SK-MEL-5 (cell line): ENCODE results near the gene SUCLG2. TPM values are rescaled to one million over a fixed set of nuclear protein-coding genes. Genes with fewer than 3 reads are reported as not detected.
"Not testable (repeated sequence)": the region's sequence is repeated elsewhere in the genome, so short reads cannot be mapped to it uniquely, and the experiment has no call there.

Source experiments
- DNase-seq: peaks from one replicate; pipeline ENCODE4 v3.0.0-alpha.2; 2016; ENCODE audit warnings: low read depth, low spot score
- in situ Hi-C: cut with HindIII; loops from 2 replicates; pipeline ENCODE4 v1.10.0; 2016; ENCODE audit warnings: low sequenced_read_pairs, high pct_unique_total_duplicates, low pct_unique_long_range_greater_than_20kb
- total RNA-seq: library from RNA; depleted of rRNA; stranded (reverse); fragments of >200 nt; shearing (Covaris generic); gene quantifications from 2 replicates; pipeline ENCODE4 v1.2.3, GENCODE V29; 2014

The SUCLG2 gene
- total RNA-seq, 1 experiment from 2014 or later, result 39.3 TPM

DNA sequence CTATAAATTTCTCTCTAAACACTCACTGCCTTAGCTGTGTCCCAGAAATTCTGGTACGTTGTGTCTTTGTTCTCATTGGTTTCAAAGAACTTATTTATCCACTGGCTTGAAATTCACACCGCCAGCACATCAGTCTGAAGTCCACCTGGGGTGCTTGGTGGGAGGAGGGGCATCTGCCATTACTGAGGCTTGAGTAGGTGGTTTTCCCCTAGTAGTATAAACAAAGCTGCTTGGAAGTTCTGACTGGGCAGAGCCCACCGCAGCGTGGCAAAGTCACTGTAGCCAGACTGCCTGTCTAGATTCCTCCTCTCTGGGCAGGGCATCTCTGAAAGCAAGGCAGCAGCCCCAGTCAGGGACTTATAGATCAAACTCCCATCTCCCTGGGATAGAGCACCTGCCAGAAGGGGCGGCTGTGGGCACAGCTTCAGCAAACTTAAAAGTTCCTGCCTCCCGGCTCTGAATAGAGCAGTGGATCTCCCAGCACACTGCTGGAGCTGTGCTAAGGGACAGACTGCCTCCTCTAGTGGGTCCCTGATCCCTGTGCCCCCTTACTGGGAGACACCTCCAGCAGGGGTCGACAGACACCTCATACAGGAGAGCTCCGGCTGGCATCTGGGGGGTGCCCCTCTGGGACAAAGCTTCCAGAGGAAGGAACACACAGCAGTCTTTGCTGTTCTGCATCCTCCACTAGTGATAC lies 114.1 kb downstream of the SUCLG2 start:
- in situ Hi-C loops, result no loop called here
- no peak for DNase-seq

DNA sequence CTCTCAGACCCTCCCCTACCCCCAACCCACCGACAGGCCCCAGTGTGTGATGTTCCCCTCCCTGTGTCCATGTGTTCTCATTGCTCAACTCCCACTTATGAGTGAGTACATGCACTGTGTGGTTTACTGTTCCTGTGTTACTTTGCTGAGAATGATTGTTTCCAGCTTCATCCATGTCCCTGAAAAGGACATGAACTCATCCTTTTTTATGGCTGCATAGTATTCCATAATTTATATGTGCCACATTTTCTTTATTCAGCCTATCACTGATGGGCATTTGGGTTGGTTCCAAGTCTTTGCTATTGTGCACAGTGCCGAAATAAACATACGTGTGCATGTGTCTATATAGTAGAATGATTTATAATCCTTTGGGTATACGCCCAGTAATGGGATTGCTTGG lies 117.2 kb downstream of the SUCLG2 start:
- DNase-seq, in situ Hi-C loops: not testable (repeated sequence)

DNA sequence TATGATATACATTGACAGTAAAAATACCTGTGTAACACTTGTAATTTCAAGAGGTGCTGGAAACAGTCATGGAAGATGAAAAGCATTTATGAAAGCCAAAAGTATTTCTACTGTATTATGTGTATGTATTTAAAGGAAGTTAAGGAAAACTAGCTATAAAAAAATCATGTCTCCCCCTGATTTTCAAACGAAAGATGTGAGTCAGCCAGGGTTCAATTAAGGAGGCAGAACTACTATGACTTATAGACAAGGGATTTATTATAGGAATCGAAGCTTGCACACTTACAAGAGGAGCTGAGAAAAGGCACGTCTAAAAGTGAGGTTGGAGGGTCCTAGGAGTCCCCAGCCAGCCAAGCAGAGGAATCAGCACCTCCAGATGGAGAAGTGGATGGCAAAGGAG lies 119.4 kb downstream of the SUCLG2 start:
- DNase-seq, result no peak
- in situ Hi-C loops, result no loop called here

DNA sequence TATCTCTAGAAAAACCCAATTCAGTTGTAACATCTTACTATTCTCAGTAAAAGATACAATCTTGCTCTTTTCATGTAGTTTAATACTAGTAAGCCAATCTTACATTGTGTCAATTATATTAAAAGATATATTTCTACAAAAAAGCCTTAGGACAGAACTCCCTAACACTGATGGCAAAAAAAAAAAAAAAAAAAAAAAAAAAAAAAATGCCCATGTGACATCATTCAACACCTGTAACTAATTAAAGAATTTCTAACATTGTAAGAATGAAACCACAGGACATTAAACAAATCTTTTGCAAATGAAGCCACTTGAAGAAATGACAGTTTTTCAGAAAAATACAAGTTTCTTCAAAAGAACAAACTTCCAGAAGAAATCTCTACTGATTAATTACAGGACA lies 119.8 kb downstream of the SUCLG2 start:
- no peak for DNase-seq
- in situ Hi-C loops, result no loop called here

DNA sequence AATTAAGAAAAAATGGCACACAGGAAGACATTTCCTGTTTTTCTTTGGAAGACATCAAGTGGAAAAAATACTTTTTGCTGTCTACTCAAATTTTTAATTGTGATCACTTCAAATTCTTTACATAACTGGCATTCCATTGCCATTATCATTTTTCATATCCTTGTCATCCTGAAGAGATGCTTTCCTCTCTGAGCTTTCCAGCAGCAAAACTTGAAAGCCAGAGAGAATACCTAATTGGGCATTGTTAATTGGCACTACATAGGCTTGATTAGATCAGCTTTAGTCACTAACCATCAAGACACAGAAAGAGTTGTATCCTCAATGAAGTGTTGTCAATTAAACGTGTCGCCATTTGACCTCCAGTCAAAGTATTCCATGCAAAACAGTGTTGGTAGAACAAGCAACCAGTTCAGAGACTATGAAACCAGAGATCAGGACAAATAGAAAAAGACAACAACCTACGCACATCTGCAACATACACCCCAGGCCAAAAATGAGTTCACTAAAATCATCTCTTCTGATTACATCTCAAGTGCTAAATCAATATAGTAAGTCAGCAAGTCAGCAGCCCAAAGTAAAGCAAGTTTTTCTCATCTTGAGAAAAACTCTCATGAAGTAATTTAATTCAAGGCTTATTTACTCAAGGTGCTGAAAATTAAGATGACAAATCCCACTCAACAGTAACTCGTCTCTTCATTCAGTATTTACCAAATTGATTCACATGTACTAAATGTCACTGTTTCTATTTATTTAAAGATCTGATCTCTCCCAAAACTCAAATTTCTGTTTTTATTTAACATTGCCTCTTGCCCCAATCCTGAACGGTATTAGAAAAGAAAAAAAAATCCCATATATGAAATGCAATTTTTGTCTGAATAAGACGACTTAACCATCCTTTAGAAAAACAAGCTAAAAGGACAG lies 123.0 kb downstream of the SUCLG2 start:
- in situ Hi-C loops, result no loop called here
- no peak for DNase-seq

DNA sequence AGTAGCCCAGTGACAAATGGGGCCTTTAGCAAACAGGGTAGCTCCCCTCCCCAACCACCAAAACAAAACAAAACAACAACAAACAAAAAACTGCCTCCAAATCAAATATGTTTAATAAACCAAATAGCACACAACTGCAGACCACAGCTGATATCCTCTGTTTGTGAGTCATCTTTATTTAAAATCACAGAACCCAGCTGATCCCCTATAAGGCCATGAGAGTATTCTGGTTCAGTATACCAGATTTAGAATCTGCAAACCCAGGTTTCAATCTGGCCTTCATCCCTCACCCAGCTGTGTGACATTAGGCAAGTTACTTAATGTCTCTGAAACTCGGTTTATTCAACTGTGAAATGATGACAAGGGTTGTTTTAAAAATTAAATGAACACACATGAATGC lies 124.5 kb downstream of the SUCLG2 start:
- DNase-seq, result no peak
- in situ Hi-C loops, result no loop called here

DNA sequence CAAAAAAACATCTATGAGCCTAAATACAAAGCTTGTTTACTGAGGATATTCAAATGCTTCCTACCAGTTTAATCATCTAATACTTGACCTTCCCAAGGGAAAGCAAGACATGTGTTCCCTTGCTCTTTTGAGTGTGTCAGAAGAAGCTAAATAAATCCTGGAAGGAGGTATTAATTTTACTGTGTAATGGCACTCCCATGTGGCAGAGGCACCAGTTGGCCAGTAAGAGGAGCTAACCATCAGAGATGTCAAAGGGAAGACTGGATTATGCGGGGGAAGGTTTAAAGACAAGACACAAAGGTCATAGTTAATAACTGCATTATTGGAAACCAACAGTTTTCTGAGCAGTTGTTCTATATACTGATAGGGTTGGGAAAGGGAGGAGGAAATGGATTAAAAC lies 125.1 kb downstream of the SUCLG2 start:
- in situ Hi-C loops, result no loop called here
- peak; percentile 57 for DNase-seq

DNA sequence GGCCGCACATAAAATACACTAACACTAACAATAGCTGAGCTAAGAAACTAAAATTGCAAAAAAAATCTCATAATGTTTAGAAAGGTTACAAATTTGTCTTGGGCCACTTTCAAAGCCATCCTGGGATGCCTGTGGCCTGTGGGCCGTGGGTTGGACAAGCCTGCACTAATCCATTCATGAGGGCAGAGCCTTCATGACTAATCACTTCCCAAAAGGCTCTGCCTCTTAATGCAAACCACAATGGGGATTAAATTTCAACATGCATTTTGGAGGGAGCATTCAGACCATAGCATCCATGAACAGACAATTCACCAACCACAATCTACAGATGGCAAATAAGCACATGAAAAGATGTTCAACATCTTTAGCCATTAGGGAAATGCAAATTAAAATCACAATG lies 128.2 kb downstream of the SUCLG2 start:
- DNase-seq, result peak; percentile 31
- in situ Hi-C loops, result no loop called here

DNA sequence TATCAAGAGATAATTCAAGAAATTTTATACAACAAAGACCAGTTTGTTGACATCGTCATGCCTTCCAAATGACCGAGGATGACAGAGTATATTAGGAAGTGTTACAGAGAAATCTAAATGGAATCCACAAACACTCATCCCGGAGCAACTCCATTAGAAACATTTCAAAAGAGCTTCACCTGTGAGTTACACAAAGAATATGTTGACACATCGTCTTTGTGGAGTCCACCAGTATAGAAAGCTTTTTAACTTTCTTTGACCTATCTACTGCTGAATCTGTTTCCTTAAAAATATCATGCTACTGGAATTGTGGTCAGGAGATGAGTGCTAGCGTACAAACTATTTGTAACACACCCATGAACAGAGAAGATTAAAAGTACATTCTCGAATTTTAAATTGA lies 130.4 kb downstream of the SUCLG2 start:
- DNase-seq, result no peak
- in situ Hi-C loops, result no loop called here

DNA sequence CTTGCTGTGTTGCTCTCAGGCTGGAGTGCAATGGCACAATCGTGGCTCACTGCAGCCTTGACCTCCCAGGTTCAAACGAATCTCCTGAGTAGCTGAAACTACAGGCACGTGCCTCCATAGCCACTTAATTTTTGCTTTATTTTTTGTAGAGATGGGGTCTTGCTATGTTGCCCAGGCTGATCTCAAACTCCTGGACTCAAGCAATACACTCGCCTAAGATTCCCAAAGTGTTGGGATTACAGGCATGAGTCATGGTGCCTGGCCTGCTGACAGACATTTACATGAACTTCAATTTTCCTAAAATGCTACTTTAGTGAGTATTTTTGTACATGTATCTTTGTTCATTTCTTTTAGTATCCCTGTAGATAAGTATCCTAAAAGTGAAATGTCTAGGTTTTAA lies 132.3 kb downstream of the SUCLG2 start:
- in situ Hi-C loops, result no loop called here
- DNase-seq, result no peak

DNA sequence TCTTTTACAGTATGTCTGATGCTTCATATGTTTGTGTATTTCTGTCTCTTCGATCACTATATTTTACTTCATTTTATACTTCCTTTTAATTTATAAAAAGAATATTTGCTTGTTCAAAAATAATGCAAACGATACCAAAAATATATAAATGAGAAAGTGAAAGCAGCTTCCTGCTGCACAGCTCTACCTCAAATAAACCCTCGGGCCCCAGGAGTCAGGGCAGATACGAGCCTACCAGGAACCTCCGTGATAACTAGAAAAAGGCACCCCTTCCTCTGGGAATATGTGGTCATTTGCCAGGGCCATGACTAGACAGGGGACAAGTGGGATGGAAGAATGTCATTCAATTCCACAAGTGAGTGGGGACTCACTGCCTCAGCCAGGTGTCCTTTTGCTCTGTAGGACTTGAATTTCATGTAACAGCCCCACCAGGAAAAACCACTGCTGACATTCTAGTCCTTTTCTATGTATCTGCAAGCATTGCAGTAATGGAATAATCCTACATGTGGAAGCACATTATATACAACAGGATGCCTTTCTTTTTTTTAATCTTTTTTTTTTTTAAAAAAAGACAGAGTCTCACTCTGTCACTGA lies 133.3 kb downstream of the SUCLG2 start:
- DNase-seq, result no peak
- in situ Hi-C loops, result no loop called here

DNA sequence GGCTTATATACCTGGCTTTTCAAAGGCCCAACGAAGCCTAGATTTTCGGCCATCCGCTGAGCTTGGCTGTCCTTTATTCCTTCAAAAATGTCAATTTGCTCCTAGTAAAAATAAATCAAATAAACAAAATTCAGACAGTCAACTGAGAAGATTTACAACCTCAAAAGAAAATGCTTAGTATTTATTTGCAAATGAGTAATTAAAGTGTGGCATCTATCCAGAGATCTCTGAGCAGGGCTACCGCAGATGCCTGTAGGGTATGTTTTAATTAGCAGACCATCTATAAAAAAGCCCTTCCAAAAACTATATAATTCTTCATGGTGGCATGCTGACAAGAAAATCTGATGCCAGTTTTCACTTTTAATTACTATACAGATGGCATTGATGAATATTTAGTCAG lies 136.2 kb downstream of the SUCLG2 start:
- in situ Hi-C loops, result no loop called here
- DNase-seq, result no peak

DNA sequence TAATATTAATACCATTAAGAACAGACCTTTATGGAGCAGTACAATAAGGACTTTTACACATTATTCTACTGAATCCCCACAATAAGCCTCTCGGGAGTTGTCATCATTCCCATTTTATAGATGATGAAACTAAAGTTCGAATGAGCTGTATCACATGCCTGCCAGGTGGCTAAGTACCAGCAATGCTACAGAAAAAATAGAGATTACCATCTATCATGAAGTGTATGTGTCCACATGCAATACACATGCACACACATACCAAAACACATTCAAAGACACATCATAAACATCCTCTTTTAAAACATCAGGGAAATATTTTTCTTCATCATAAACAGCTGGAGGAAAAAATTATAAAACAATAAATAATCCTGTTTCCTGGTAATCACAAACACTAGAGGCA lies 136.6 kb downstream of the SUCLG2 start:
- in situ Hi-C loops, result no loop called here
- DNase-seq, result no peak

DNA sequence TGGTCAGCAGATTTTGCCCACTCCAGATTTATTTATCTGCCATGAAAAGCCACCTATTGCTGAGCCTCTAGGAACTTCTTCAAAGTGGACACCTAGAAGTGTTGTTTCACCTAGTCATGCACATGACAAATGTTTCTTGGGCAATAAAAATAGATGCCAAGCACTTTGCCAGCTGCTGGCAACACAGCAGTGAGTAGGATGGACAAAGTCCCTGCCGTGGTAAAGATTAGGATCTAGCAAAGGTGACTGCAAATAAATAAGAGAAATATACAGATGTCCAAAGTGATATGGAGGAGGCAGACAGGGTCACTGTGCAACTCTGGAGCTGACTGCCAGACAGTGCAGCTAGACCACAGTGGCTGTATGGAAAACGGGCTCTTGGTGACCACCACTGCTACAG lies 137.9 kb downstream of the SUCLG2 start:
- in situ Hi-C loops, result no loop called here
- no peak for DNase-seq

DNA sequence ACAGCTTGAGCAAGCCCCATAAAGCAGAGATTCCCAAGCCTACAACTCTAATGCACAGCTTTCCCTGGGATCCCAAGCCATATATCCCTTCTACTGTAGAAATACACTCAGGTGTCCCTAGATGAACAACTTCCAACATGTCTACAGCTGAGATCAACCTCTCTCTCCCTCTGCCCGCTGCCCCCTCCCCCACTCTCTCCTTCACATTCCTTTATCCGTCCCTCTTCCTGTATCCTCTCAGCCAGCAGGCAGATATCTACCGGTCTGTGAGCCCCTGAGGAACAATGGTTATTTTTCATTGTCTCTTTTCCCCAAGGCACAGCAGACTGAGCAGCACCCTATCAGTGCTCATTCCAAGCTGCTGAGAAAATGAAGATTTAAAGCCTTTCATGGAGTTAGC lies 138.6 kb downstream of the SUCLG2 start:
- DNase-seq, result no peak
- in situ Hi-C loops, result no loop called here

DNA sequence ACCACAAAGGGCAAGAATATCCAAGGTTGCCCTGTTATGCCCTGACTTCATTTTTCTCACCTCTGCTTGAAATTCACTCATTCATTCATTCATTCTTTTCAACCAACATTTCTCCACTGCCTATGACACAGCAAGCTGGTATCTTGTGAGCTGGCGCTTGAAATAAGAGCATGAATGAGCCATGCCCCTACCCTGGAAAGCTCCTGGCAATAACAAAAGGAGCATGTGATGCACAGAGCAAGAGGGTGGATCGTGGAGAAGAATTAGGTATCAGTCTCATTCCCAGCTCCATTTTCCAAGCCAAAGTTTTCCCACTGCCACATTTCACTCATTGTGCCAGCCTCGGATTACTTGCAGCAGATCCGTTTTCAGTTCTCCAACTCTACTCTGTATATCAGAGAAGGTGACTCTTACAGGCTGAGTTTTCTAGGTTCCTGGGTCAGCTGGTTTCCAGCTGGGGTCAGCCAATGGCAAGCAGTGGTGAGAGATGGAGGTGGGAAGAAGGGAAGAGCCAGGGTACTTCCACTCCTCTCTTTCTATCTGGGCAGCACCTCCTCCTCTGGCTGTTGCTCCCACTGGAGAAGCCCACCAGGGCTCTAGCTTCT lies 144.8 kb downstream of the SUCLG2 start:
- in situ Hi-C loops, result no loop called here
- DNase-seq, result peak; percentile 58

DNA sequence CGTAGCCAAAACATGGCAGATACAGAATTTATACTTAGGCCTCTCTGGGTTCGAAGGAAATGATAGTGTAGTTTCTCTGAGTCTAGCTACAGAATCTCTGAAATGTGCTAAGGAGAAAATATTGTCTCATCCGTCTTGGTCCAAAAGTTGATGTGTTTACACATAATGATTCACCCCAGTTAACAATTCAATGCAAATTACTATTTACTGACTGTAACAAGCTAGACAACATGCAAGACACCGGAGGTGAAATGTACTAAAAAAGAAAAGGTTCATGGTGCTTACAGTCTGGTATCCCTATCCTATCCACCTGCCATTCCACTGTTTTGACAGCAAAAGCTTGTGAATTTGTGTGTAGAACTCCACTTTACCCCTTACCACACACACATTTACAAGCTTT lies 146.8 kb downstream of the SUCLG2 start:
- in situ Hi-C loops, result no loop called here
- DNase-seq, result no peak

DNA sequence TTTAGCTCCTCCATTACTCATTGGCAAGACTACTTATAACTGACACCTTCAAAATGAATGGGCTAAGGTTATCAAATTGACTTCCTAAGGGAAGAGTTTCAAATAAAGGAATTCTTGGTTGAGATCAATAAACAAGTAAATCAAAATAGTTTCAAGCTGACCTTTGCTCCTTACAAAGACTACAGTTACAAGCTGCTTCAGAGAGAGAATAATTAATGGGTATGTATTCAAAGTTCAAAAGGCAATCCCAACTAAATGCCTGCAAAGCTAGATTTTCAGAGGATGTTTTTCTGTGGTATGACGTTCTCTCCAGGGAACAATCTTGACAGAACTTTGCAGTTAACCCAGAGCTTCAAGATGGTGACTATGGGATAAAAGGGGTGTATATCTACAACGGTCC lies 153.7 kb downstream of the SUCLG2 start:
- no peak for DNase-seq
- in situ Hi-C loops, result no loop called here
